Prostate gland (tissue), 2 donors: ENCODE data around the gene PRRC2A. TPM values are rescaled to one million over a fixed set of nuclear protein-coding genes. Genes with fewer than 3 reads are reported as not detected.

Source experiments
- DNase-seq: peaks from one replicate; pipeline ENCODE4 v3.0.0-alpha.2; 2019; ENCODE audit warnings: low spot score
- H3K27ac ChIP-seq, 2 donors: fragments of 200-600 bp; sonication (generic); 2 replicates each; pipeline ENCODE4 v1.5.1; 2017 to 2019
- H3K27me3 ChIP-seq: fragments of 200-600 bp; sonication (generic); replicated peaks from 2 replicates; pipeline ENCODE4 v1.5.1; 2019; ENCODE audit not compliant: insufficient read depth
- H3K36me3 ChIP-seq, 2 donors: fragments of 200-600 bp; sonication (generic); 1 replicate in 1 of 2; 2 replicates in 1 of 2; pipeline versions ENCODE4 v1.5.1 to v1.8.1; 2017 to 2019
- H3K4me1 ChIP-seq: fragments of 200-600 bp; sonication (generic); replicated peaks from 2 replicates; pipeline ENCODE4 v1.5.1; 2019
- H3K4me3 ChIP-seq, 2 donors: fragments of 200-600 bp; sonication (generic); 2 replicates each; pipeline ENCODE4 v1.5.1; 2017 to 2019
- H3K9me3 ChIP-seq: fragments of 200-600 bp; sonication (generic); 2 replicates; pipeline ENCODE4 v1.5.1; 2017
- POLR2A ChIP-seq: fragments of 450-650 bp; IDR thresholded peaks from one replicate; pipeline ENCODE4 v1.6.1; 2016; ENCODE audit warnings: antibody characterized with exemption, mild to moderate bottlenecking
- POLR2AphosphoS5 ChIP-seq: sonication (generic); formaldehyde crosslinking; IDR thresholded peaks from one replicate; pipeline ENCODE4 v1.6.1; 2017; ENCODE audit warnings: antibody characterized with exemption
- WGBS: methylation state at CpG from one replicate; pipeline ENCODE4 v1.1.5; 2018; 5-methylcytosine and 5-hydroxymethylcytosine counted together
- intact Hi-C: fragments of 100-400 bp; cut with DNase I; formaldehyde crosslinking; loops from one replicate; pipeline ENCODE4 v1.14.2; 2022
- total RNA-seq, 2 donors: library from RNA; depleted of rRNA; stranded (reverse); fragments of >200 nt; gene quantifications; one replicate each; pipeline ENCODE4 v1.1.0, GENCODE V29; 2016
- TF ChIP-seq, protein P1 (sequence below), 4 experiments: fragments of 200-600 bp in 2 of 4; fragments of 450-650 bp in 2 of 4; sonication (generic) in 2 of 4; IDR thresholded peaks; 1 replicate in 3 of 4; 2 replicates in 1 of 4; pipeline ENCODE4 v1.5.1; 2016 to 2019; ENCODE audit warnings: antibody characterized with exemption in 4 of 4, mild to moderate bottlenecking in 2 of 4, moderate library complexity in 2 of 4

The PRRC2A gene
- total RNA-seq, 2 donors from 2014 or later: 129 to 247 TPM

DNA sequence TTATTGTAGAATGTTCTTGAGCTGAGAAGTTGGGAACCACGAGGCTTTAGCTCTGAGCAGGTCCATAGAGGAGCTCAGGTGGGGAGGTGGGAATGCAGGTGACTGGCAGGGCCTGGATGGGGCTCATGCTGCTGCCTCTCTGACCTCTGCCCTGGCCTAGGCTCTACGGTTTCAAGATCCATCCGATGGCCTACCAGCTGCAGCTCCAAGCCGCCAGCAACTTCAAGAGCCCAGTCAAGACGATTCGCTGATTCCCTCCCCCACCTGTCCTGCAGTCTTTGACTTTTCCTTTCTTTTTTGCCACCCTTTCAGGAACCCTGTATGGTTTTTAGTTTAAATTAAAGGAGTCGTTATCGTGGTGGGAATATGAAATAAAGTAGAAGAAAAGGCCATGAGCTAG, 49.2 kb downstream of the PRRC2A start, which contains the start of gene LY6G5B:
Gene LY6G5B (plus strand): TSS at position 301 of the 400 bp plus-strand sequence. CDS start 975 bp downstream, outside the sequence.
- Histone ChIP-seq H3K4me3 (no peak within 1 kb of the TSS), H3K36me3 (peaks cover 15 to 19% of the 10 kb centered on the region in 2 donors), H3K27me3 (no peaks in the 10 kb centered on the region), H3K9me3 (no peaks in the 10 kb centered on the region), H3K27ac (no peak within 1 kb of the TSS), H3K4me1 (peaks cover 9% of the 10 kb centered on the region)
- no peak for TF ChIP-seq POLR2A
- TF ChIP-seq, protein P1, sequence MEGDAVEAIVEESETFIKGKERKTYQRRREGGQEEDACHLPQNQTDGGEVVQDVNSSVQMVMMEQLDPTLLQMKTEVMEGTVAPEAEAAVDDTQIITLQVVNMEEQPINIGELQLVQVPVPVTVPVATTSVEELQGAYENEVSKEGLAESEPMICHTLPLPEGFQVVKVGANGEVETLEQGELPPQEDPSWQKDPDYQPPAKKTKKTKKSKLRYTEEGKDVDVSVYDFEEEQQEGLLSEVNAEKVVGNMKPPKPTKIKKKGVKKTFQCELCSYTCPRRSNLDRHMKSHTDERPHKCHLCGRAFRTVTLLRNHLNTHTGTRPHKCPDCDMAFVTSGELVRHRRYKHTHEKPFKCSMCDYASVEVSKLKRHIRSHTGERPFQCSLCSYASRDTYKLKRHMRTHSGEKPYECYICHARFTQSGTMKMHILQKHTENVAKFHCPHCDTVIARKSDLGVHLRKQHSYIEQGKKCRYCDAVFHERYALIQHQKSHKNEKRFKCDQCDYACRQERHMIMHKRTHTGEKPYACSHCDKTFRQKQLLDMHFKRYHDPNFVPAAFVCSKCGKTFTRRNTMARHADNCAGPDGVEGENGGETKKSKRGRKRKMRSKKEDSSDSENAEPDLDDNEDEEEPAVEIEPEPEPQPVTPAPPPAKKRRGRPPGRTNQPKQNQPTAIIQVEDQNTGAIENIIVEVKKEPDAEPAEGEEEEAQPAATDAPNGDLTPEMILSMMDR (IDR thresholded peaks at IDR 0.05): no peak
- TF ChIP-seq POLR2AphosphoS5: no peak
- no peak for DNase-seq
- 84% methylated on average over 8 of the region's 8 CpGs for WGBS
- intact Hi-C loops: no loop called here

DNA sequence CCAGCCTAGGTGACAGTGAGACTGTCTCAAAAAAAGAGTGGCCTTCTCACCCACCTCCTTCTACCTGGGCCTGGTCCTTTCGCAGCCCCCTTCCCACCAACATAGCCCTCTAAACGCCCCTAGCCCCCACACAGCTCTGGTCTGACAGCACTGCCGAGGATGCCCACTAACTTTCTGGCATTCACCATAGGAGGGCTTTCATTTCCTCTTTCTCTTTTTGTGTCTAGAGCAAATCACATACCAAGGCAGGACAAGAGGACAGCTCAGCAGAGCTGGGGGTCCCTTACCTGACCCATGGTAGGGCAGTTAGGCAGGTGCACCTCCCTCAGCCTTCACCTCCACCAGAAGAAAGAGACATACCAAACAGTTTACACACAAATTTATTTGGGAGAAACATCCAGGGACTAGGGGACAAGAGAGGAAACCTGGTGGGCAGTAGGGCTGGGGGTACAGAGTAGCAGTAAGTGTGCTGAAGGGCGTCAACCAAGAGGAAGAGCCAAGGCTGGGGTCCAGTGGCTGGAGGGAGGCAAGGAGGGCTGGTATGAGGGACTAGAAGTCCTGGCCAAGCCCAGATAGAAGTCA, 55.9 kb downstream of the PRRC2A start:
- 80% methylated on average over 4 of the region's 4 CpGs for WGBS
- no peak overlapping the region for H3K27ac ChIP-seq
- TF ChIP-seq, protein P1 (IDR thresholded peaks at IDR 0.05): no peak
- TF ChIP-seq POLR2AphosphoS5 (no peak), POLR2A (no peak)
- intact Hi-C loops: no loop called here
- no peaks in the 10 kb centered on the region for H3K27me3 ChIP-seq
- no peak for DNase-seq
- H3K4me1 ChIP-seq: peaks cover 4% of the 10 kb centered on the region
- no peaks in the 10 kb centered on the region for H3K9me3 ChIP-seq
- no peak overlapping the region for H3K4me3 ChIP-seq
- H3K36me3 ChIP-seq: no peaks in the 10 kb centered on the region

DNA sequence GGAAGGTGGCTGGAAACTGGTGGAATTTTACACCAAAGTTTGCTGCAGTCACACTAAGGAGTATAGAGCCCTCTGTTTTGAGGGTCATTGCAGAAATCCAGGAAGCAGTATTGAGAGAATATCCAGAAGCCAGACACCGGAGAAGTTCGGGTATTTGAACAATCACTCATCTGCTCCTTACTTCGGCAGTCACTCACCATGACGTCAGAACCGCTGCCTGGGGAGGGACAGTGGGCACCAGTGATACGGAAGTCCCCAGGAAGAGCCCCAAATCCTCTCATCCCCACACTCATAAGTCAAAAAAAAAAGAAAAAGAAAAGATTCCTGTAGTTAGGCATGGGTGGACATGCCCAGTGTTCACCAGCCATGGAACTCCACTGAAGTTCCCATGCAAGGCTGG, 56.4 kb downstream of the PRRC2A start:
- WGBS: 68% methylated on average over 6 of the region's 6 CpGs

DNA sequence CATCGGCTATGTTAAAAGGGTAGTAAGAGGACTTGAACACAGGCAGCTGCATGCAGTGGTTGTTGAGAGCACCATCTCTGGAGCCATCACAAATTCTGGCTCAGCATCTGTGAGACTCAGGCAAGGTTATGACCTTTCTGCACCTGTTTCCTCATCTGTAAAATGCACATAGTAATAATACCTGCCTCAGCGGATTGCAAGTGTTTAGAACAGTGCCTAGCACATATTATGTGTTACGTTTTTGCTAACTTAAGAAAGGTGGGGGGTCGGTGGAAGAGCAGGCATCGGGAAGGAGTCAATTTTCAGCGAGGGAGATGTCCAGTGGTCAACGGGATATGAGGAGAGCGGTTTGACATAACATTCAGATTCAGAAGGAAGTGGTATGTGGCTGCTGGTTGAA, 57.4 kb downstream of the PRRC2A start:
- H3K27me3 ChIP-seq: no peaks in the 10 kb centered on the region
- DNase-seq: no peak
- 71% methylated on average over 8 of the region's 8 CpGs for WGBS
- H3K36me3 ChIP-seq: no peaks in the 10 kb centered on the region
- intact Hi-C loops: no loop called here
- no peak overlapping the region for H3K4me3 ChIP-seq
- TF ChIP-seq, protein P1 (IDR thresholded peaks at IDR 0.05): no peak
- no peak for TF ChIP-seq POLR2A
- TF ChIP-seq POLR2AphosphoS5: no peak
- peaks cover 4% of the 10 kb centered on the region for H3K4me1 ChIP-seq
- no peaks in the 10 kb centered on the region for H3K9me3 ChIP-seq
- no peak overlapping the region for H3K27ac ChIP-seq

More for the DNA sequence above, 56.4 kb downstream of the PRRC2A start:
- TF ChIP-seq, protein P1 (IDR thresholded peaks at IDR 0.05): no peak
- TF ChIP-seq POLR2A (no peak), POLR2AphosphoS5 (no peak)
- Histone ChIP-seq H3K27ac (no peak overlapping the region), H3K27me3 (no peaks in the 10 kb centered on the region), H3K4me3 (no peak overlapping the region), H3K9me3 (no peaks in the 10 kb centered on the region), H3K4me1 (peaks cover 4% of the 10 kb centered on the region), H3K36me3 (no peaks in the 10 kb centered on the region)
- no peak for DNase-seq
- intact Hi-C loops: no loop called here
